Calu3 (cell line): ENCODE measurements around the gene CCDC148. TPM values are rescaled to one million over a fixed set of nuclear protein-coding genes. Genes with fewer than 3 reads are reported as not detected.

Experiments
- BruUV-seq: library from RNA; stranded (reverse); fragments of 400-500 nt; replicated peaks from 2 replicates; lab custom pipeline; 2021; lab: Mats Ljungman, UMichigan
- CTCF ChIA-PET: fragments of 300-600 bp; sonication (Branson Sonifier 250); formaldehyde crosslinking; loops from one replicate; lab custom pipeline; 2022; ENCODE audit warnings: antibody characterized with exemption; lab: Charles Lee
- DNase-seq: peaks from one replicate; pipeline ENCODE4 v3.0.0; 2022
- H3K27ac Mint-ChIP-seq: one replicate; pipeline ENCODE4 v1.8.0; 2022; ENCODE audit warnings: mixed read lengths; ENCODE audit not compliant: unreplicated experiment
- H3K27me3 Mint-ChIP-seq: one replicate; pipeline ENCODE4 v1.8.0; 2022; ENCODE audit warnings: mixed read lengths; ENCODE audit not compliant: unreplicated experiment
- H3K36me3 Mint-ChIP-seq: one replicate; pipeline ENCODE4 v1.8.0; 2022; ENCODE audit warnings: mild to moderate bottlenecking, moderate library complexity, mixed read lengths; ENCODE audit not compliant: insufficient read depth, unreplicated experiment
- H3K4me1 Mint-ChIP-seq: one replicate; pipeline ENCODE4 v1.8.0; 2022; ENCODE audit warnings: mild to moderate bottlenecking, low read depth, mixed read lengths; ENCODE audit not compliant: unreplicated experiment
- H3K4me3 Mint-ChIP-seq: one replicate; pipeline ENCODE4 v1.8.0; 2022; ENCODE audit warnings: mild to moderate bottlenecking, low read depth, moderate library complexity, mixed read lengths; ENCODE audit not compliant: unreplicated experiment
- H3K9me3 Mint-ChIP-seq: one replicate; pipeline ENCODE4 v1.8.0; 2022; ENCODE audit warnings: low read depth, mixed read lengths; ENCODE audit not compliant: unreplicated experiment
- intact Hi-C: fragments of 100-400 bp; cut with micrococcal nuclease; formaldehyde crosslinking; loops from one replicate; pipeline ENCODE4 v1.10.0; 2022; ENCODE audit not compliant: unreplicated experiment
- total RNA-seq: library from RNA; stranded (reverse); gene quantifications from 2 replicates; pipeline ENCODE4 v1.2.3, GENCODE V29; 2022
- TF ChIP-seq, protein P1 (sequence below): fragments of 200-600 bp; IDR thresholded peaks from one replicate; pipeline ENCODE4 v1.8.0; 2022; ENCODE audit warnings: antibody characterized with exemption; ENCODE audit not compliant: unreplicated experiment

CCDC148 gene
- total RNA-seq, 1 experiment from 2014 or later = 5.1 TPM

GRCh38 chr2:158402665-158403064 lies 53.9 kb downstream of the CCDC148 start:
- peaks cover 7% of the 10 kb centered on the region for H3K9me3 Mint-ChIP-seq
- CTCF ChIA-PET = interaction anchor here (1.1 kb wide), 1 partner anchor 9 kb away, joined by 4 read pairs; no protein-coding TSS in a partner anchor
- DNase-seq = no peak
- no peak overlapping the region for H3K4me3 Mint-ChIP-seq
- intact Hi-C loops = no loop called here
- H3K27ac Mint-ChIP-seq = no peak overlapping the region
- TF ChIP-seq, protein P1, sequence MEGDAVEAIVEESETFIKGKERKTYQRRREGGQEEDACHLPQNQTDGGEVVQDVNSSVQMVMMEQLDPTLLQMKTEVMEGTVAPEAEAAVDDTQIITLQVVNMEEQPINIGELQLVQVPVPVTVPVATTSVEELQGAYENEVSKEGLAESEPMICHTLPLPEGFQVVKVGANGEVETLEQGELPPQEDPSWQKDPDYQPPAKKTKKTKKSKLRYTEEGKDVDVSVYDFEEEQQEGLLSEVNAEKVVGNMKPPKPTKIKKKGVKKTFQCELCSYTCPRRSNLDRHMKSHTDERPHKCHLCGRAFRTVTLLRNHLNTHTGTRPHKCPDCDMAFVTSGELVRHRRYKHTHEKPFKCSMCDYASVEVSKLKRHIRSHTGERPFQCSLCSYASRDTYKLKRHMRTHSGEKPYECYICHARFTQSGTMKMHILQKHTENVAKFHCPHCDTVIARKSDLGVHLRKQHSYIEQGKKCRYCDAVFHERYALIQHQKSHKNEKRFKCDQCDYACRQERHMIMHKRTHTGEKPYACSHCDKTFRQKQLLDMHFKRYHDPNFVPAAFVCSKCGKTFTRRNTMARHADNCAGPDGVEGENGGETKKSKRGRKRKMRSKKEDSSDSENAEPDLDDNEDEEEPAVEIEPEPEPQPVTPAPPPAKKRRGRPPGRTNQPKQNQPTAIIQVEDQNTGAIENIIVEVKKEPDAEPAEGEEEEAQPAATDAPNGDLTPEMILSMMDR = no peak
- no peaks in the 10 kb centered on the region for H3K27me3 Mint-ChIP-seq
- H3K4me1 Mint-ChIP-seq = peaks cover 17% of the 10 kb centered on the region
- BruUV-seq = no TSS peak
- no peaks in the 10 kb centered on the region for H3K36me3 Mint-ChIP-seq

GRCh38 chr2:158395166-158395565 lies 61.4 kb downstream of the CCDC148 start:
- H3K4me1 Mint-ChIP-seq = peaks cover 41% of the 10 kb centered on the region
- CTCF ChIA-PET = interaction anchor here (0.5 to 1.1 kb wide), 2 partner anchors 24 to 33 kb away, joined by 3 read pairs; no protein-coding TSS in a partner anchor
- H3K27ac Mint-ChIP-seq = peak overlapping the region; percentile 88
- H3K27me3 Mint-ChIP-seq = no peaks in the 10 kb centered on the region
- intact Hi-C loops = loop anchor here (1.0 to 2.0 kb wide), 2 partner anchors 34 to 61 kb away; partner anchors contain the start of genes CCDC148 and PKP4
- peaks cover 7% of the 10 kb centered on the region for H3K9me3 Mint-ChIP-seq
- H3K36me3 Mint-ChIP-seq = no peaks in the 10 kb centered on the region
- BruUV-seq = no TSS peak
- peak overlapping the region; percentile 20 for H3K4me3 Mint-ChIP-seq
- TF ChIP-seq, protein P1 = no peak
- peak; percentile 50 for DNase-seq

DNA sequence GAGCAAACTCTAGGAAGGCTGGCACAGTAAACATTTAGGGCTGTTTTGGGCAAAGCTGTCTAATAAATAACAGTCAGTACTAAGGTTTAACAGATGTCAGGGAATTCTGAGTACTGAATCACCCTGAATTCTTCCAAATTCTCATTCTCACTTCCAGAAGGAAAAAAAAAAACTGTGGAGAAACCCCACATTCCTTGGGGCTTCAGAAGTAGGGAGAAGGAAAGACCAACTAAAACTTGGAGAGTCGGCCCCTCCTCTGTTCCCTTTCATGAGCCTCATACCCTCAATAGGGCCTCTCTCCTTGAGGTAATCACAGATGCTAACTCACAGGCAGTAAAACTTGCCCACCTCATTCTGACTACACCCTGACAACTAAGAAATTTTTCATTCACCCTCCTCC lies 62.1 kb downstream of the CCDC148 start:
- H3K36me3 Mint-ChIP-seq = no peaks in the 10 kb centered on the region
- H3K27ac Mint-ChIP-seq = peak overlapping the region; percentile 88
- DNase-seq = no peak
- peaks cover 4% of the 10 kb centered on the region for H3K9me3 Mint-ChIP-seq
- no peaks in the 10 kb centered on the region for H3K27me3 Mint-ChIP-seq
- CTCF ChIA-PET = interaction anchor here (1.3 kb wide), 1 partner anchor 9 kb away, joined by 4 read pairs; no protein-coding TSS in a partner anchor
- H3K4me1 Mint-ChIP-seq = peaks cover 41% of the 10 kb centered on the region
- no peak overlapping the region for H3K4me3 Mint-ChIP-seq
- intact Hi-C loops = loop anchor here (2.0 kb wide), 1 partner anchor 34 kb away; no protein-coding TSS in a partner anchor
- BruUV-seq = no TSS peak
- TF ChIP-seq, protein P1 = no peak

GRCh38 chr2:158393886-158394285 lies 62.7 kb downstream of the CCDC148 start:
- BruUV-seq = no TSS peak
- Mint-ChIP-seq H3K36me3 (no peaks in the 10 kb centered on the region), H3K9me3 (peaks cover 4% of the 10 kb centered on the region), H3K27ac (peak overlapping the region; percentile 88), H3K4me3 (no peak overlapping the region), H3K4me1 (peaks cover 41% of the 10 kb centered on the region), H3K27me3 (no peaks in the 10 kb centered on the region)
- DNase-seq = no peak
- TF ChIP-seq, protein P1 = no peak
- CTCF ChIA-PET = interaction anchor here (1.3 kb wide), 1 partner anchor 9 kb away, joined by 4 read pairs; no protein-coding TSS in a partner anchor
- intact Hi-C loops = loop anchor here (2.0 kb wide), 1 partner anchor 33 kb away; no protein-coding TSS in a partner anchor
